Thyroid gland (tissue), 4 donors: ENCODE data around the gene CC2D2A. TPM values are rescaled to one million over a fixed set of nuclear protein-coding genes. Genes with fewer than 3 reads are reported as not detected.
"Not testable (repeated sequence)": the region's sequence is repeated elsewhere in the genome, so short reads cannot be mapped to it uniquely, and the experiment has no call there.

Experiments used
- DNase-seq, 2 donors: peaks; one replicate each; pipeline ENCODE4 v3.0.0-alpha.2; 2019
- H3K27ac ChIP-seq, 3 donors: fragments of 200-600 bp; sonication (generic); 1 replicate in 2 of 3; 2 replicates in 1 of 3; pipeline ENCODE4 v1.5.1; 2016 to 2019; ENCODE audit warnings: mild to moderate bottlenecking in 1 of 3, moderate library complexity in 1 of 3
- H3K27me3 ChIP-seq: fragments of 200-600 bp; sonication (generic); one replicate; pipeline ENCODE4 v1.5.1; 2019
- H3K36me3 ChIP-seq, 2 donors: fragments of 200-600 bp; sonication (generic); one replicate each; pipeline ENCODE4 v1.5.1; 2016 to 2019
- H3K4me1 ChIP-seq, 2 donors: fragments of 200-600 bp; sonication (generic); one replicate each; pipeline ENCODE4 v1.5.1; 2017 to 2019
- H3K4me3 ChIP-seq, 3 donors: fragments of 200-600 bp; sonication (generic); replicated peaks in 1 of 3; 1 replicate in 2 of 3; 2 replicates in 1 of 3; pipeline ENCODE4 v1.5.1; 2016; ENCODE audit warnings: mild to moderate bottlenecking in 1 of 3
- H3K9me3 ChIP-seq: fragments of 200-600 bp; sonication (generic); one replicate; pipeline ENCODE4 v1.5.1; 2017
- CTCF ChIP-seq, 6 experiments: fragments of 200-600 bp in 3 of 6; fragments of 450-650 bp in 3 of 6; sonication (generic) in 3 of 6; IDR thresholded peaks; one replicate each; pipeline ENCODE4 v1.5.1; 2016 to 2019; ENCODE audit warnings: antibody characterized with exemption in 6 of 6, mild to moderate bottlenecking in 2 of 6, inconsistent platforms in 1 of 6, moderate library complexity in 1 of 6
- POLR2A ChIP-seq, 2 donors: fragments of 450-650 bp; IDR thresholded peaks; one replicate each; pipeline ENCODE4 v1.6.1; 2017; ENCODE audit warnings: antibody characterized with exemption in 2 of 2, mild to moderate bottlenecking in 2 of 2, moderate library complexity in 1 of 2
- WGBS, 2 donors: methylation state at CpG; one replicate each; pipeline ENCODE4 v1.1.5; 2017; 5-methylcytosine and 5-hydroxymethylcytosine counted together
- intact Hi-C: fragments of 100-400 bp; cut with DNase I; formaldehyde crosslinking; loops from one replicate; pipeline ENCODE4 v1.15.1; 2023
- total RNA-seq, 4 donors: library from RNA; depleted of rRNA; stranded (reverse); fragments of >200 nt; gene quantifications; one replicate each; pipeline ENCODE4 v1.2.3, GENCODE V29; 2016

The CC2D2A gene
- total RNA-seq, 4 donors from 2014 or later = 13.6 to 25.1 (median 18.7) TPM

DNA sequence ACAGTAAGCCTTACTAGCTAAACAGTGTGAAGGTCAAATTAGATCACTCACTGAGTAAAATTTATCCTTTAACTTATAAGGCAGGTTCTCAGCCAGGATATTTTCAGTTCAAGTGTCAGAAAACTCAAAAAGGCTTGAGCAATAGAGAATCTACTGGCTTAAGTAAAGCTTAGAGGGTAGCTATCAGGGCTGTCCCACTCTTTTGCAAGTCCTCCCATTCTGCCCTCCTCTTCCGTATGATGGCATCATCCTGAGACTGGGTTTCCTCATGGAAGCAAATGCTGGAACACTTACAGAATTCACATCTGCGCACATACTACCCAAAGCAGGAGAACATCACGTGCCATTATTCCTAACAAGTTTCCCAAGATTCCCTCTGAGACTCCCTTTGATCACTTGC is 130.5 kb downstream of the CC2D2A start:
- no peak for TF ChIP-seq CTCF (IDR thresholded peaks at IDR 0.05)
- TF ChIP-seq POLR2A (IDR thresholded peaks at IDR 0.05) = no peak
- Histone ChIP-seq H3K9me3 (no peaks in the 10 kb centered on the region), H3K27me3 (no peaks in the 10 kb centered on the region), H3K4me1 (no peaks in the 10 kb centered on the region), H3K4me3 (no peak overlapping the region), H3K36me3 (peaks cover 0 to 3% of the 10 kb centered on the region in 2 donors), H3K27ac (no peak overlapping the region)
- no peak for DNase-seq
- WGBS, 2 donors = 97 to 99% methylated on average over 3 of the region's 3 CpGs
- intact Hi-C loops = no loop called here

- no peak for DNase-seq
- H3K4me1 ChIP-seq = no peaks in the 10 kb centered on the region
- intact Hi-C loops = no loop called here
- no peaks in the 10 kb centered on the region for H3K27me3 ChIP-seq
- peaks cover 0 to 3% of the 10 kb centered on the region in 2 donors for H3K36me3 ChIP-seq
- H3K9me3 ChIP-seq = no peaks in the 10 kb centered on the region
- WGBS, 2 donors = 91 to 93% methylated on average over 2 of the region's 2 CpGs
- H3K27ac ChIP-seq = no peak overlapping the region
- H3K4me3 ChIP-seq = no peak overlapping the region
- TF ChIP-seq POLR2A (IDR thresholded peaks at IDR 0.05) (no peak), CTCF (IDR thresholded peaks at IDR 0.05) (no peak)
Observed at GRCh38 chr4:15601862-15602261, 132.2 kb downstream of the CC2D2A start.

DNA sequence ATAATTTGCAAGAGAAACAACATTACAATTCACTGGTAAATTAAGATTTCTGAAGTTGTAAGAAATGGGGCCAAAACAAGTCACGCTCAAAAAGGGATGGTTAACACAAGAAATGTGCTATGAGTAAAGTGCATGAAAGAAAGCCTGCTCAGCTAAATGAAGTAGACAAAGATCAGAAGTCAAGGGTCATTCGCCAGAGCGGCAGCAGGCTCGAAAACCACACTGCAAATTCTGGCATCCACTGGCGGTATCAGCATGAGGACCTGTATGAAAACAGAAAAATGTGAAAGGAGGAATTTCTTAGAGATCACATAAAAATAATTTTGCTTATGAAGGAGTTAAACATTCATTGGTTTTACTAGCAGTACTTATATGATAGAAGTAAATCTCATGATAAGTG is 135.9 kb downstream of the CC2D2A start:
- Histone ChIP-seq H3K9me3 (no peaks in the 10 kb centered on the region), H3K27ac (no peak overlapping the region), H3K36me3 (peaks cover 0 to 3% of the 10 kb centered on the region in 2 donors), H3K27me3 (no peaks in the 10 kb centered on the region), H3K4me1 (no peaks in the 10 kb centered on the region), H3K4me3 (no peak overlapping the region)
- intact Hi-C loops = no loop called here
- no peak for DNase-seq
- WGBS, 2 donors = 93 to 95% methylated on average over 5 of the region's 5 CpGs
- TF ChIP-seq CTCF (IDR thresholded peaks at IDR 0.05) = no peak
- TF ChIP-seq POLR2A (IDR thresholded peaks at IDR 0.05) = no peak

DNA sequence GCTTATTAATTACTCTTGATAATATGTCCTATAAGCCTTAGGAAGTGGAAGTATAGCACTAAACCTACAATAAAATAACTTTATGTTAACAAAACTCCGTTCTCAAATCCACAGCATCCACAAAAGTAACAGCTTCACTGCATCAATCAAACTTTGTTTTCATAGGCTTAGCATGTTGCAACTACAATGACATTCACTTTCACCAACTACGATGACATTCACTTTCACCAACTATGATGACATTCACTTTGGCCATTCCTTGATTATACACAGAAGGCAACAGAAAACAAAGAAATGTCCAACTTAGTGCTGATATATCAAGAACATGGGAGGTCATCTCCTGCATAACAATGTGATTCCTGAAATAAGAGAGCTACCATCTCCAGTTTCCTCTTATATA is 141.2 kb downstream of the CC2D2A start:
- no peak for TF ChIP-seq POLR2A (IDR thresholded peaks at IDR 0.05)
- TF ChIP-seq CTCF (IDR thresholded peaks at IDR 0.05) = no peak
- 70 to 79% methylated on average over 2 of the region's 2 CpGs for WGBS, 2 donors
- H3K9me3 ChIP-seq = no peaks in the 10 kb centered on the region
- no peaks in the 10 kb centered on the region for H3K27me3 ChIP-seq
- intact Hi-C loops = no loop called here
- no peak overlapping the region for H3K4me3 ChIP-seq
- H3K36me3 ChIP-seq = no peaks in the 10 kb centered on the region
- DNase-seq = no peak
- no peak overlapping the region for H3K27ac ChIP-seq
- H3K4me1 ChIP-seq = peaks cover 0 to 5% of the 10 kb centered on the region in 2 donors

- WGBS, 2 donors = 97% methylated on average over 2 of the region's 2 CpGs
- Histone ChIP-seq H3K27me3 (no peaks in the 10 kb centered on the region), H3K27ac (no peak overlapping the region), H3K36me3 (no peaks in the 10 kb centered on the region), H3K4me3 (no peak overlapping the region), H3K9me3 (no peaks in the 10 kb centered on the region), H3K4me1 (peaks cover 0 to 5% of the 10 kb centered on the region in 2 donors)
- TF ChIP-seq CTCF (IDR thresholded peaks at IDR 0.05) (no peak), POLR2A (IDR thresholded peaks at IDR 0.05) (no peak)
- intact Hi-C loops = no loop called here
- DNase-seq = no peak
Observed at GRCh38 chr4:15612136-15612535, 142.5 kb downstream of the CC2D2A start.

GRCh38 chr4:15614891-15615290 is 145.2 kb downstream of the CC2D2A start:
- intact Hi-C loops, DNase-seq, H3K36me3 ChIP-seq, H3K9me3 ChIP-seq, H3K4me3 ChIP-seq, H3K4me1 ChIP-seq, H3K27me3 ChIP-seq, H3K27ac ChIP-seq: not testable (repeated sequence)
- WGBS, 2 donors = 98% methylated on average over 8 of the region's 24 CpGs; no CpG with 5 or more reads in 1 of the 2 donors

DNA sequence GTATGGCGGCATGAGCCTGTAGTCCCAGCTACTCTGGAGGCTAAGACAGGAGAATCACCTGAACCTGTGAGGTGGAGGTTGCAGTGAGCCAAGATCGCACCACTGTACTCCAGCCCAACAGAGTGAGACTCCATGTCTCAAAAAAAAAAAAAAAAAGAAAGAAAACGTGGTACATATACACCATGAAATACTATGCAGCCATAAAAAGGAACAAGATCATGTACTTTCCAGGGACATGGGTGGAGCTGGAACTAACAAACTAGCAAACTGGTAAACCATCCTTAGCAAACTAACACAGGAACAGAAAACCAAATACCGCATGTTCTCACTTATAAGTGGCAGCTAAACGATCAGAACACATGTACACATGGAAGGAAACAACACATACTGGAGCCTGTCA is 147.7 kb downstream of the CC2D2A start:
- not testable (repeated sequence) for H3K36me3 ChIP-seq, H3K9me3 ChIP-seq
- 95 to 97% methylated on average over 5 of the region's 5 CpGs for WGBS, 2 donors

More for the DNA sequence above, 147.7 kb downstream of the CC2D2A start:
- H3K27ac ChIP-seq, H3K4me1 ChIP-seq, intact Hi-C loops, H3K4me3 ChIP-seq, DNase-seq, H3K27me3 ChIP-seq: not testable (repeated sequence)
